Panc1 (cell line): Measurements from ENCODE around the gene KCNN3.
"Not testable (repeated sequence)": the region's sequence is repeated elsewhere in the genome, so short reads cannot be mapped to it uniquely, and the experiment has no call there.

Source experiments
- CTCF ChIP-seq: fragments of 450-650 bp; IDR thresholded peaks from 2 replicates; pipeline ENCODE4 v1.5.1; 2017; ENCODE audit warnings: mild to moderate bottlenecking
- POLR2AphosphoS5 ChIP-seq: IDR thresholded peaks from 2 replicates; pipeline ENCODE4 v1.6.1; 2012; ENCODE audit warnings: mild to moderate bottlenecking, low read depth, low read length, moderate library complexity
- SIN3A ChIP-seq: IDR thresholded peaks from 2 replicates; pipeline ENCODE4 v1.6.1; 2012; ENCODE audit warnings: low read depth, mild to moderate bottlenecking, low read length, moderate library complexity, borderline replicate concordance; ENCODE audit not compliant: insufficient read depth

GRCh38 chr1:154671412-154671811 is 198.7 kb downstream of the KCNN3 start:
- TF ChIP-seq CTCF, POLR2AphosphoS5, SIN3A: not testable (repeated sequence)
